Caco-2 (cell line): ENCODE measurements around the gene FBXO36. TPM values are rescaled to one million over a fixed set of nuclear protein-coding genes. Genes with fewer than 3 reads are reported as not detected.

Experiments
- BruUV-seq: library from RNA; stranded (reverse); fragments of 400-500 nt; replicated peaks from 2 replicates; lab custom pipeline; 2021; lab: Mats Ljungman, UMichigan
- CTCF ChIA-PET: fragments of 300-600 bp; sonication (Branson Sonifier 250); formaldehyde crosslinking; loops from one replicate; lab custom pipeline; 2022; ENCODE audit warnings: antibody characterized with exemption; lab: Charles Lee
- POLR2A ChIA-PET: fragments of 300-600 bp; sonication (Branson Sonifier 250); formaldehyde crosslinking; loops from one replicate; lab custom pipeline; 2022; ENCODE audit warnings: antibody characterized with exemption; lab: Charles Lee
- DNase-seq, 2 experiments: peaks; one replicate each; pipeline versions ENCODE4 v3.0.0 to v3.0.0-alpha.2; 2020 to 2022
- H3K27me3 ChIP-seq: replicated peaks from 2 replicates; pipeline ENCODE4 v1.6.0; 2011; ENCODE audit warnings: low read length; ENCODE audit not compliant: control insufficient read depth, insufficient read depth
- H3K36me3 ChIP-seq: 2 replicates; pipeline ENCODE4 v1.5.1; 2011; ENCODE audit warnings: low read length; ENCODE audit not compliant: control insufficient read depth, insufficient read depth
- H3K4me1 ChIP-seq: fragments of 250-450 bp; sonication (Bioruptor Pico); 2 replicates; pipeline ENCODE4 v1.5.1; 2020; ENCODE audit warnings: mild to moderate bottlenecking
- H3K4me3 ChIP-seq: 2 replicates; pipeline ENCODE4 v1.5.1; 2011; ENCODE audit warnings: low read depth, mild to moderate bottlenecking, control low read depth, low read length
- H3K9me3 ChIP-seq: fragments of 250-450 bp; sonication (Bioruptor Pico); 2 replicates; pipeline ENCODE4 v1.5.1; 2020; ENCODE audit warnings: mild to moderate bottlenecking, moderate library complexity
- H3K27ac Mint-ChIP-seq: one replicate; pipeline ENCODE4 v1.8.0; 2022; ENCODE audit warnings: mixed read lengths; ENCODE audit not compliant: unreplicated experiment
- H3K27me3 Mint-ChIP-seq: one replicate; pipeline ENCODE4 v1.8.0; 2022; ENCODE audit warnings: mixed read lengths; ENCODE audit not compliant: insufficient read depth, unreplicated experiment
- H3K36me3 Mint-ChIP-seq: one replicate; pipeline ENCODE4 v1.8.0; 2022; ENCODE audit warnings: mild to moderate bottlenecking, mixed read lengths; ENCODE audit not compliant: insufficient read depth, unreplicated experiment
- H3K4me1 Mint-ChIP-seq: one replicate; pipeline ENCODE4 v1.8.0; 2022; ENCODE audit warnings: low read depth, mixed read lengths; ENCODE audit not compliant: unreplicated experiment
- H3K4me3 Mint-ChIP-seq: one replicate; pipeline ENCODE4 v1.8.0; 2022; ENCODE audit warnings: mild to moderate bottlenecking, moderate library complexity, mixed read lengths; ENCODE audit not compliant: unreplicated experiment
- H3K9me3 Mint-ChIP-seq: one replicate; pipeline ENCODE4 v1.8.0; 2022; ENCODE audit warnings: mixed read lengths; ENCODE audit not compliant: unreplicated experiment
- CTCF ChIP-seq, 2 experiments: fragments of 200-600 bp in 1 of 2; IDR thresholded peaks; 1 replicate in 1 of 2; 2 replicates in 1 of 2; pipeline versions ENCODE4 v1.5.1 to v1.8.0; 2011 to 2022; ENCODE audit warnings: antibody characterized with exemption in 1 of 2, control low read depth in 1 of 2, inconsistent platforms in 1 of 2, low read depth in 1 of 2, low read length in 1 of 2, mild to moderate bottlenecking in 1 of 2, moderate library complexity in 1 of 2; ENCODE audit not compliant: insufficient read depth in 1 of 2, severe bottlenecking in 1 of 2, unreplicated experiment in 1 of 2
- intact Hi-C: fragments of 100-400 bp; cut with micrococcal nuclease; formaldehyde crosslinking; loops from one replicate; pipeline ENCODE4 v1.10.0; 2022; ENCODE audit not compliant: unreplicated experiment
- total RNA-seq: library from RNA; stranded (reverse); gene quantifications from 2 replicates; pipeline ENCODE4 v1.2.3, GENCODE V29; 2022

Gene FBXO36
- total RNA-seq, 1 experiment from 2014 or later: 0.64 TPM

- Mint-ChIP-seq H3K27me3 (no peaks in the 10 kb centered on the region), H3K9me3 (no peaks in the 10 kb centered on the region), H3K36me3 (peaks cover 29% of the 10 kb centered on the region), H3K4me3 (no peak overlapping the region), H3K4me1 (peaks cover 15% of the 10 kb centered on the region), H3K27ac (no peak overlapping the region)
- CTCF ChIA-PET: no interaction called here
- no peaks in the 10 kb centered on the region for H3K36me3 ChIP-seq
- no TSS peak for BruUV-seq
- H3K4me1 ChIP-seq: no peaks in the 10 kb centered on the region
- H3K9me3 ChIP-seq: no peaks in the 10 kb centered on the region
- POLR2A ChIA-PET: no interaction called here
- H3K4me3 ChIP-seq: no peak overlapping the region
- H3K27me3 ChIP-seq: no peaks in the 10 kb centered on the region
- intact Hi-C loops: no loop called here
- no peak for TF ChIP-seq CTCF (IDR thresholded peaks at IDR 0.05; ENCODE audit: insufficient read depth in 1 of 2, low read depth in 1 of 2, low read length in 1 of 2, severe bottlenecking in 1 of 2, unreplicated experiment in 1 of 2)
- no peak for DNase-seq
Observed at GRCh38 chr2:229917793-229918192, 4.5 kb upstream of the FBXO36 start.

GRCh38 chr2:229920011-229920641 is 2.2 kb upstream of the FBXO36 start:
- no peaks in the 10 kb centered on the region for H3K27me3 ChIP-seq
- peak overlapping the region; percentile 87 for H3K4me3 ChIP-seq
- Mint-ChIP-seq H3K4me1 (peaks cover 9% of the 10 kb centered on the region), H3K27me3 (no peaks in the 10 kb centered on the region), H3K4me3 (peak overlapping the region; percentile 100), H3K36me3 (peaks cover 31% of the 10 kb centered on the region), H3K27ac (peak overlapping the region; percentile 97), H3K9me3 (no peaks in the 10 kb centered on the region)
- no peak for TF ChIP-seq CTCF (IDR thresholded peaks at IDR 0.05; ENCODE audit: insufficient read depth in 1 of 2, low read depth in 1 of 2, low read length in 1 of 2, severe bottlenecking in 1 of 2, unreplicated experiment in 1 of 2)
- POLR2A ChIA-PET: no interaction called here
- no peaks in the 10 kb centered on the region for H3K4me1 ChIP-seq
- DNase-seq: no peak
- no peaks in the 10 kb centered on the region for H3K9me3 ChIP-seq
- H3K36me3 ChIP-seq: no peaks in the 10 kb centered on the region
- BruUV-seq: TSS peak; percentile 33
- intact Hi-C loops: no loop called here
- CTCF ChIA-PET: no interaction called here

- Mint-ChIP-seq H3K4me3 (peak overlapping the region; percentile 100), H3K4me1 (peaks cover 9% of the 10 kb centered on the region), H3K9me3 (no peaks in the 10 kb centered on the region), H3K27me3 (no peaks in the 10 kb centered on the region), H3K36me3 (peaks cover 31% of the 10 kb centered on the region), H3K27ac (peak overlapping the region; percentile 97)
- POLR2A ChIA-PET: interaction anchor here (0.6 to 0.7 kb wide), 2 partner anchors 346 to 903 kb away, joined by 3 to 5 read pairs; no protein-coding TSS in a partner anchor
- peak; percentile 44 to 52 for DNase-seq
- CTCF ChIA-PET: interaction anchor here (0.8 kb wide), 1 partner anchor 120 kb away, joined by 3 read pairs; no protein-coding TSS in a partner anchor
- intact Hi-C loops: no loop called here
- H3K27me3 ChIP-seq: no peaks in the 10 kb centered on the region
- H3K9me3 ChIP-seq: no peaks in the 10 kb centered on the region
- H3K4me3 ChIP-seq: peak overlapping the region; percentile 87
- TF ChIP-seq CTCF (IDR thresholded peaks at IDR 0.05; ENCODE audit: insufficient read depth in 1 of 2, low read depth in 1 of 2, low read length in 1 of 2, severe bottlenecking in 1 of 2, unreplicated experiment in 1 of 2): no peak
- BruUV-seq: no TSS peak
- H3K4me1 ChIP-seq: no peaks in the 10 kb centered on the region
- no peaks in the 10 kb centered on the region for H3K36me3 ChIP-seq
Observed at GRCh38 chr2:229921101-229921891, 1.0 kb upstream of the FBXO36 start.
